Lower leg skin (tissue), 3 donors: ENCODE results near the gene SEMA3A.

ENCODE experiments used
- CTCF ChIP-seq, 3 donors: fragments of 450-650 bp; IDR thresholded peaks; one replicate each; pipeline ENCODE4 v1.5.1; 2016; ENCODE audit warnings: antibody characterized with exemption in 3 of 3, mild to moderate bottlenecking in 3 of 3, moderate library complexity in 2 of 3
- POLR2A ChIP-seq, 2 donors: fragments of 450-650 bp; IDR thresholded peaks; one replicate each; pipeline ENCODE4 v1.6.1; 2016 to 2017; ENCODE audit warnings: antibody characterized with exemption in 2 of 2, mild to moderate bottlenecking in 1 of 2, moderate library complexity in 1 of 2

GRCh38 chr7:83983606-83984005 lies 211.0 kb downstream of the SEMA3A start:
- TF ChIP-seq CTCF (IDR thresholded peaks at IDR 0.05): no peak
- no peak for TF ChIP-seq POLR2A (IDR thresholded peaks at IDR 0.05)
